NCI-H82 (cell line): ENCODE results near the gene GAP43.
A peak's percentile ranks its signal among the peaks of the same experiment; 100 is the strongest.
"Not testable (repeated sequence)": the region's sequence is repeated elsewhere in the genome, so short reads cannot be mapped to it uniquely, and the experiment has no call there.

Experiments
- DNase-seq: peaks from one replicate; lab custom pipeline; 2025; lab: John Stamatoyannopoulos, UW

The GAP43 gene

GRCh38 chr3:115698851-115699591, 75.7 kb downstream of the GAP43 start:
- DNase-seq = peak; percentile 64

- no peak for DNase-seq
These were observed 76.4 kb downstream of the GAP43 start for GRCh38 chr3:115699706-115700105.

DNA sequence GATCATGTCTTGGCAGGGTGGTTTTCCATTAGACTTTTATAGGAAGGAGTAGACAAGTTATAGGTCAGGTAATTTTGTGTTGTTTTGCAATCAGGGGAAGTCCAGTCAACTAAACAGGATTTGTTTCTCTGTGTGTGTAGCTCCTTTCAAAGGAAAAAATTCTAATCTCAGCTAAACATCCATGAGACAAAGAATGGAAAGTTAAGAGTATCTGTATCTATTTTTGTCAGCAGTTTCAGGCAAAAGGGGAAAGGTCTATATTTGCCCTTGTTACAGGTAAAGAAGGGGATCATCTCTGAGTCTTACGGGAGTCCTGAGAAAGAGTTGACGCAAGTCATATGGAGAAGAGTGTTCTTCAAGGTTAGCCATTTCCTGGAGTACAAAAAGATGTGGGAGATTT, 79.3 kb downstream of the GAP43 start:
- no peak for DNase-seq

- DNase-seq = no peak
These were observed 81.5 kb downstream of the GAP43 start for GRCh38 chr3:115704661-115705338.

- no peak for DNase-seq
These were observed 83.1 kb downstream of the GAP43 start for GRCh38 chr3:115706311-115706829.

DNA sequence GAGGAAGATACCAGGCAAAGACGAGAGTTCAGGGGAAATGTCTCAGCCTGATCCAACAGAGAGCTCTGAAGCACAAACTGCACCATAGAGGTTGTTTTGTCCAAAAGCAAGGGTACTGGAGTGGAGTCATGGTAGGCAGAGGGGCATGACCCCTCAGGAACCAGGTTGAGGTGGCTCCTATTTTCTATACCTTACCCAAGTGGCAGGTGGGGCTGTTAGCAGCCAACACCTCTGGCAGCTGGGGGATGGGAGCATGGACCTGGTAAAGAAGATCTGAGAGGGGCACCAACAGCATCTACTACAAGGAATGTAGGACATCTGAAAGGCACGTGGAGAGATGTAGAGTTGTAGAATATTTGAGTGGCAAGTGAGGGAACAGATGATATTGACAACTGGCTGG, 85.2 kb downstream of the GAP43 start:
- no peak for DNase-seq

- DNase-seq = no peak
These were observed 85.8 kb downstream of the GAP43 start for GRCh38 chr3:115709093-115709492.

GRCh38 chr3:115709931-115710330, 86.6 kb downstream of the GAP43 start:
- no peak for DNase-seq

- no peak for DNase-seq
These were observed 87.5 kb downstream of the GAP43 start for GRCh38 chr3:115710799-115711198.

DNA sequence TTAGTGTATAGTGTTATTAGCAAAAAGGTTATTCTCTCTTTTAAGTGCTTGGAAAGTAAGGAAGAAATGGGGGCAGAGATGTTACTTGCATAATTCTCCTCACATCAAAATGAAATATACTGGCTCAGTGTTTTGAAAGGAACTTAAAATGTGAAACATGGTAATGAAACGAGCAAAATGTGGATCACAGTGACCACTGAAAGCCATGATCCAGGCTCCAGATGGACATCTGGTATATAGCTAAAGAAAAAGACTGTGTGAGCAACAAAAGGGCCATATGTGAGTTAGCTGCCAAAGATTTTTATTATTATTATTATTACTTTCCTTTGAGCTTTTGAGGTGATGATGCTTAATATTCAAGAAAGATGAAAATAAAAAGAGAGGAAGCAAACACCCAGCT, 89.6 kb downstream of the GAP43 start:
- DNase-seq = no peak

- DNase-seq = peak; percentile 99
These were observed 90.0 kb downstream of the GAP43 start for GRCh38 chr3:115713284-115713683.

DNA sequence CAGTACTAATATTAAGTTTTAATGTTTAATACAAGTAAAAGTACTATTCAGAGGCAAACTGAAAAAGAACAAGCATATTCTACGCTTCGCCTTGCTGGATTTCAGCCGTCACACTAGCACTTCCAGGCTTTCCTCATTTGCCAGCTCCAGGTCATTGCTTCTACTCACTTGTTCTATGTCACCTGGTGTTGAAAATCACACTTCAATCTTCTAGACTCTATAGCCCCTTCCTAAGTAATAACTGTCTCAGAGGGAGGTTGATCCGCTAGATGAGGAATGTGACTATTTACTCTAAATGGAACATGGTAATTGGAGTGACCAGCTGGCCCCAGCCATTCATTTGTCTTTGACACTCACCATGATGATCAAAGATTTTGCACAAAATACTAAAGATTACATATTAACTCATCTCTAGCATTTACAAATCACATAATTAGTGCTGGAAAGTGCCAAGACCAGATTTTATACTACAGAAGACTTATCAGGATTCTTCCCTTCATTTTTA, 92.0 kb downstream of the GAP43 start:
- DNase-seq = no peak

DNA sequence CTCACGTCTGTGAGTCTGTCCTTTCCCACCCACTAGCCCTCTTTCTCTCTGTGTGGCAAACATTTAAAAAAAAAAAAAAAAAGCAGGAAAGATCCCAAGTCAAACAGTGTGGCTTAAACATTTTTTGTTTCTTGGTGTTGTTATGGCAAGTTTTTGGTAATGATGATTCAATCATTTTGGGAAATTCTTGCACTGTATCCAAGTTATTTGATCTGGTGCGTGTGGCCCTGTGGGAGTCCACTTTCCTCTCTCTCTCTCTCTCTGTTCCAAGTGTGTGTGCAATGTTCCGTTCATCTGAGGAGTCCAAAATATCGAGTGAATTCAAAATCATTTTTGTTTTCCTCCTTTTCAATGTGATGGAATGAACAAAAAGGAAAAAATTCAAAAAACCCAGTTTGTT, 97.7 kb downstream of the GAP43 start:
- no peak for DNase-seq

DNA sequence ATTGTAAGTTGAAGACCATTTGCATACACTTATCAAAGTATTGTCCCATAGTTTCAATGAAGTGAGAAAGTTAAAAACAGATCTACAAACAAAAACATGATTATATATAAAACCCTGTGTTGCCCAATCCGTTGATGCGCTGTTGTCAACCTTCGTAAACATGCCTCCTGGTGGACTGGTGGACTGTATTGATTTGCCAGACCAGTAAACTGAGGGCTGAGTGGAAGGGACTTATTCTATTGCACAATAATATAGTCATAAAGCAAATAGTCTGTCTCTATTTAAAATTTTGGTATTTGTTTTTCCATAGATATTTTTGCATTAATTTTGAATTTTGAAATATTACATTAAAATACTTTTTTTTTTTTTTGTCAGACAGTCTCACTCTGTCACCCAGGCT, 102.5 kb downstream of the GAP43 start:
- DNase-seq = no peak

DNA sequence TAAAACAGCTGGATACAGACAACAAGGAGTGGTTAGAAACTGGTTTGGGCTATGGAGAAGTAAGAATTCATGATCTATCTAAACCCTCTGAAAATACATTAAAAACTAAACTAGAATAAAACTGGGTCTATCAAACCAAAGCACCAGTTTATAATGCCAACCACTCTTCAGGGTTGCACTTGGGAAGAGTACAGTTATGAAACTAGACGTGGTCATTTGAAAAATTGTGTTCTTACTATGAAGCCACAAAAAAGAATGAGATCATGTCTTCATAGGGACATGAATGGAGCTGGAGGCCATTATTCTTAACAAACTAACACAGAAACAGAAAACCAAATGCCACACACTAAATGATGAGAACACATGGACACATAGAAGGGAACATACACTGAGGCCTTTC, 103.8 kb downstream of the GAP43 start:
- DNase-seq = no peak

DNA sequence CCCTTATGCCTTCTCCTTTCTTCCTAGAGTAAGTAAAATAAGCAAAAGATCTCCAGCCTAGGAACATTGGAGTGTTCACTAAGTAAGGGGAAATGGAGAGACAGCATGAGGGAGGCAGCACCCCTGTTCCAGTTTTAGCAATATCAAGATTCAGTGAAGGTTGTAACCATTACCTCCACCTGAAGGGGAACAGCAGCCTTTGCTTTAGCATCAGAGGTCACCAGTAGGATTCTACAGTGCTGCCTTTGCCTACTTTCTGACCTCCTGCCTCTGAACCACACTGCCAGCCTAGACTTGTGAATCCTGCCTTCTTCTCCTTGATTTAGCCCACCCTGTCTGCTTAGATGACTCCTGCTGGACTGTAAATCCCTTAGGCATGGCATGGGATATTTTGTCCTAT, 104.7 kb downstream of the GAP43 start:
- DNase-seq = no peak

- not testable (repeated sequence) for DNase-seq
These were observed 113.0 kb downstream of the GAP43 start for GRCh38 chr3:115736341-115736740.

- no peak for DNase-seq
These were observed 118.3 kb downstream of the GAP43 start for GRCh38 chr3:115741650-115742049.

- not testable (repeated sequence) for DNase-seq
These were observed 121.2 kb downstream of the GAP43 start for GRCh38 chr3:115744516-115744915.

DNA sequence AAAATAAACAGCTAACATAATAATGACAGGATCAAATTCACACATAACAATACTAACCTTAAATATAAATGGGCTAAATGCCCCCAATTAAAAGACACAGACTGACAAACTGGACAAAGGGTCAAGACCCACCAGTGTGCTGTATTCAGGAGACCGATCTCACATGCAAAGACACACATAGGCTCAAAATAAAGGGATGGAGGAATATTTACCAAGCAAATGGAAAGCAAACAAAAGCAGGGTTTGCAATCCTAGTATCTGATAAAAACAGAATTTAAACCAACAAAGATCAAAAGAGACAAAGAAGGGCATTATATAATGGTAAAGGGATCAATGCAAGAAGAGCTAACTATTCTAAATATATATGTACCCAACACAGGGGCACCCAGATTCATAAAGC, 129.7 kb downstream of the GAP43 start:
- not testable (repeated sequence) for DNase-seq

DNA sequence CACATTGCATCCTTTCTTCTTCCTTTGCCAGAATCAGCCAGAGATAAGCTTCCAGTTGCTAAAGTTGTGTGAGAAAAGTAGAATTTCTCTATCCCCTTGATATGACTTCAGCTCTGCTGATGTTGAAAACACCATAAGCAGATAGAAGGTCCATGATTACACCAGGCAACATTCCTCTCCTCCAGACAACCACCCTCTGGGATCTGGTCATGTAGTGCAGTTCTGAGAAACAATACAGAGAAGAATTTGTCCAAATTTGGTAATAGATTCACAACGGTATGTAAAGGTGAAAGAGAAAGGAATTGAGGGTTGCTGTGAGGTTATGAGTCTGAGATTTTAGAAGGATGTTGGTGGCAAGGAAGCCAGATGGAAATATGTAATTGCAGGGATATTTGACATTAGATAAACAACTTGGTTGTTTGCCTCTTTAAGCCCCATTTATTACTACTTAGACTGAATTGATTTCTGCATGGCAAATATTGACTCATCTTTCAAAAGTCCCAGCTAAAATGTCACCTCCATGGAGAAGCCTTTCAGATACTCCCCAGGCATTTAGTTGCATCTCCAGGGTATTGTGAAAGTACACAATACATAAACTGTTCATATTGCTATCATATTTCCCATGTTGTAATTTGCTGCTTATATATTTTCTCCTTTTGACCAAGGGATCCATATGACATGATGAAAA, 134.9 kb downstream of the GAP43 start:
- DNase-seq = no peak

GRCh38 chr3:115760716-115761115, 137.4 kb downstream of the GAP43 start:
- DNase-seq = peak; percentile 79

GRCh38 chr3:115761927-115762305, 138.6 kb downstream of the GAP43 start:
- DNase-seq = peak; percentile 20
